K562 (cell line): Measurements from ENCODE around the gene ARHGAP28.

Source experiments
- ZNF274 ChIP-seq: IDR thresholded peaks from 2 replicates; pipeline ENCODE4 v1.6.1; 2011; ENCODE audit warnings: low read depth, mild to moderate bottlenecking, low read length, moderate library complexity, borderline replicate concordance
- TF ChIP-seq, protein P1 (sequence below), 3 experiments: IDR thresholded peaks in 2 of 3; conservative IDR thresholded peaks in 1 of 3; 2 replicates each; pipeline ENCODE4 v1.5.1; 2011 to 2012; ENCODE audit warnings: low read length in 3 of 3, mild to moderate bottlenecking in 3 of 3, control low read depth in 2 of 3, improper control_type of control experiment in 1 of 3, inconsistent platforms in 1 of 3, low read depth in 1 of 3, mixed read lengths in 1 of 3, moderate library complexity in 1 of 3; ENCODE audit not compliant: insufficient read depth in 2 of 3

DNA sequence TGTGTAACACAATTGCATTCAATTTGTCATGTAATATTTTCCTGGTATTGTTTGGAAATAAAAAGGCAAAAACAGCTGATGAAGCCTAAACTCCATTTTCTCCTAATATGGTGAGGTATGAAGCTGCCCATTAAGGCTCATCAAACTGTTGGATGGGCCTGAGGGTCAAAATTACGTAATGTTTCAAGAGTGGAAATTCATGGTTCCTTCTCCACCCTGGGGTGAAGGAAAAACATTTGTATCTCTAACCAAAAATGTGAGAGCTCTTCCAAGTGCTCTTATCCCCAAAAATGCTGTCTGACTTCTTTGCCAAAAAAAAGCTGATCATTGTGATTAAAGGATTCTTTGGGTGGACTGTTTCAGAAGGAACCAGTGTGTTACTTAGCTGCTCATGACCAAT lies 91.8 kb downstream of the ARHGAP28 start:
- no peak for TF ChIP-seq ZNF274
- TF ChIP-seq, protein P1, sequence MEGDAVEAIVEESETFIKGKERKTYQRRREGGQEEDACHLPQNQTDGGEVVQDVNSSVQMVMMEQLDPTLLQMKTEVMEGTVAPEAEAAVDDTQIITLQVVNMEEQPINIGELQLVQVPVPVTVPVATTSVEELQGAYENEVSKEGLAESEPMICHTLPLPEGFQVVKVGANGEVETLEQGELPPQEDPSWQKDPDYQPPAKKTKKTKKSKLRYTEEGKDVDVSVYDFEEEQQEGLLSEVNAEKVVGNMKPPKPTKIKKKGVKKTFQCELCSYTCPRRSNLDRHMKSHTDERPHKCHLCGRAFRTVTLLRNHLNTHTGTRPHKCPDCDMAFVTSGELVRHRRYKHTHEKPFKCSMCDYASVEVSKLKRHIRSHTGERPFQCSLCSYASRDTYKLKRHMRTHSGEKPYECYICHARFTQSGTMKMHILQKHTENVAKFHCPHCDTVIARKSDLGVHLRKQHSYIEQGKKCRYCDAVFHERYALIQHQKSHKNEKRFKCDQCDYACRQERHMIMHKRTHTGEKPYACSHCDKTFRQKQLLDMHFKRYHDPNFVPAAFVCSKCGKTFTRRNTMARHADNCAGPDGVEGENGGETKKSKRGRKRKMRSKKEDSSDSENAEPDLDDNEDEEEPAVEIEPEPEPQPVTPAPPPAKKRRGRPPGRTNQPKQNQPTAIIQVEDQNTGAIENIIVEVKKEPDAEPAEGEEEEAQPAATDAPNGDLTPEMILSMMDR (IDR thresholded peaks at IDR 0.05 in 2 of 3, conservative IDR thresholded peaks at IDR 0.05 in 1 of 3; ENCODE audit: insufficient read depth in 2 of 3, low read depth in 1 of 3, low read length in 3 of 3), result no peak
